RWPE2 (cell line): ENCODE results near the gene RANGAP1.

Experiments used
- ATAC-seq: fragments of 200-7000 bp; cut with Tn5 transposase; 3 replicates; pipeline ENCODE4 v1.9.1; 2021; ENCODE audit warnings: low read depth
- DNase-seq: peaks from one replicate; pipeline ENCODE4 v3.0.0-alpha.2; 2020; ENCODE audit warnings: low spot score
- H3K27ac ChIP-seq: fragments of 450-650 bp; 2 replicates; pipeline ENCODE4 v1.5.1; 2017; ENCODE audit warnings: mild to moderate bottlenecking; ENCODE audit not compliant: poor library complexity, severe bottlenecking
- H3K27me3 ChIP-seq: fragments of 250-450 bp; sonication (Bioruptor Pico); 2 replicates; pipeline ENCODE4 v1.5.1; 2021; ENCODE audit warnings: mild to moderate bottlenecking, moderate library complexity; ENCODE audit not compliant: insufficient read depth, poor library complexity, severe bottlenecking
- H3K36me3 ChIP-seq: fragments of 250-450 bp; sonication (Bioruptor Pico); 2 replicates; pipeline ENCODE4 v1.5.1; 2020; ENCODE audit warnings: low read depth, mild to moderate bottlenecking, moderate library complexity
- H3K4me1 ChIP-seq: fragments of 250-450 bp; sonication (Bioruptor Pico); 2 replicates; pipeline ENCODE4 v1.5.1; 2021; ENCODE audit warnings: mild to moderate bottlenecking, moderate library complexity; ENCODE audit not compliant: insufficient read depth, poor library complexity, severe bottlenecking
- H3K4me3 ChIP-seq: fragments of 250-450 bp; sonication (Bioruptor Pico); 2 replicates; pipeline ENCODE4 v1.5.1; 2021; ENCODE audit warnings: mild to moderate bottlenecking, moderate library complexity; ENCODE audit not compliant: severe bottlenecking
- H3K9me3 ChIP-seq: fragments of 250-450 bp; sonication (Bioruptor Pico); 2 replicates; pipeline ENCODE4 v1.5.1; 2021; ENCODE audit warnings: mild to moderate bottlenecking, moderate library complexity; ENCODE audit not compliant: severe bottlenecking
- TF ChIP-seq, protein P1 (sequence below): fragments of 450-650 bp; IDR thresholded peaks from one replicate; pipeline ENCODE4 v1.5.1; 2017; ENCODE audit warnings: mild to moderate bottlenecking, moderate library complexity; ENCODE audit not compliant: poor library complexity, severe bottlenecking

The RANGAP1 gene

DNA sequence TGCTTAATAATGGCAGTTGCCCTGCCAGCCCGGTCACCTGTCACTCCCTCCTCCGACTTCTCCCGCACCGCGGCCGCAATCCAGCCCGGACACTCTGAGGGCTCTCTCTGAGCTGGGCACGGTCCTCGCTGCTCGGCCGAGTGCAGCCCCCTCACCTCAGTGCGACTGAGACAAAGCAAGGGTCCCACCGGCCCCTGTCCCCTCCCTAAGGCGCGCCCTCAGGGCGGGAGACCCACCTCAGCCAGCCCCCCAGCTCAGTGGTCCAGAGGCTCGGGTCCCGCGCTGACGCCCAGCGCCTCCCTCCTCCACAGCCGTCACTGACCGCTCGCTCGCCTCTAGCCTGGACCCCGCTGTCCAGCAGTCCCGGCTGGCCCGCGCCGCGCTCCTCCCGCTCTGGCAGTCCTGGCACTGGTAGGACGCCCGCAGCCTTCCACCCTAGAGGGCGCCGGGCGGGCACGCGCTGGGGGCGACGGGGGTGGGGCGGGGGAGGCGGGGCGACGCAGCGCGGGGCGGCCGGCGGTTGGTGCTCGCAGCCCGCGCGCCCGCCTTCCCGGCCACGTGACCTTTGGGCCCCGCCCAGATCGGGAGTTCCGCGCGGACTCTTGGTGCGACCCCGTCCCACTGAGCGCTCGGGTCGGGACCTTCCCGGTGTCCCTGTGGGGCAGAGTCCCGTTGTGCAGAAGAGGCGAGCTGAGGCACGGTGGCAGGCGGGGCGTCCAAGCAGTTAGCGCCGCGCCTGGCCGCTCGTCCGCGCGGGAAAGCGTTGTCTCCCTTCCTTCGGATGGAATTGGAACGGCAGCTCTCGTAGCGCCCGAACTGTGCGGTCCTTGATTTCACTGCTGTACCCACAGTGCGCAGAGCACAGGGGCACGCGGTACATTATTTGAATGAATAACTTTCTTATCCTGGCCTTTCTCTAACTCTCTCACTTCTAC, 88.7 kb downstream of the RANGAP1 start:
- peak overlapping the region; percentile 85 for H3K4me3 ChIP-seq
- no peaks in the 10 kb centered on the region for H3K27me3 ChIP-seq
- no peaks in the 10 kb centered on the region for H3K9me3 ChIP-seq
- H3K27ac ChIP-seq = no peak overlapping the region
- DNase-seq (no peak), ATAC-seq (peak; percentile 81)
- no peaks in the 10 kb centered on the region for H3K4me1 ChIP-seq
- TF ChIP-seq, protein P1, sequence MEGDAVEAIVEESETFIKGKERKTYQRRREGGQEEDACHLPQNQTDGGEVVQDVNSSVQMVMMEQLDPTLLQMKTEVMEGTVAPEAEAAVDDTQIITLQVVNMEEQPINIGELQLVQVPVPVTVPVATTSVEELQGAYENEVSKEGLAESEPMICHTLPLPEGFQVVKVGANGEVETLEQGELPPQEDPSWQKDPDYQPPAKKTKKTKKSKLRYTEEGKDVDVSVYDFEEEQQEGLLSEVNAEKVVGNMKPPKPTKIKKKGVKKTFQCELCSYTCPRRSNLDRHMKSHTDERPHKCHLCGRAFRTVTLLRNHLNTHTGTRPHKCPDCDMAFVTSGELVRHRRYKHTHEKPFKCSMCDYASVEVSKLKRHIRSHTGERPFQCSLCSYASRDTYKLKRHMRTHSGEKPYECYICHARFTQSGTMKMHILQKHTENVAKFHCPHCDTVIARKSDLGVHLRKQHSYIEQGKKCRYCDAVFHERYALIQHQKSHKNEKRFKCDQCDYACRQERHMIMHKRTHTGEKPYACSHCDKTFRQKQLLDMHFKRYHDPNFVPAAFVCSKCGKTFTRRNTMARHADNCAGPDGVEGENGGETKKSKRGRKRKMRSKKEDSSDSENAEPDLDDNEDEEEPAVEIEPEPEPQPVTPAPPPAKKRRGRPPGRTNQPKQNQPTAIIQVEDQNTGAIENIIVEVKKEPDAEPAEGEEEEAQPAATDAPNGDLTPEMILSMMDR = peak; percentile 31
- no peaks in the 10 kb centered on the region for H3K36me3 ChIP-seq
